ENCODE measurements around the gene SLC34A3. TPM values are rescaled to one million over a fixed set of nuclear protein-coding genes. Genes with fewer than 3 reads are reported as not detected.

The SLC34A3 gene
- total RNA-seq (not detected), polyA plus RNA-seq (not detected)
- long read RNA-seq, donor 1, result 0 reads
- long read RNA-seq, donor 2, partial matches to known transcripts, result 0 of 6 reads
- long read RNA-seq, donor 2, other reads (novel, unspliced or antisense), result 6 of 6 reads
- long read RNA-seq, donor 3, result 0 reads

- Histone ChIP-seq H3K4me3 (no peak within 1 kb of the TSS), H3K27me3 (peaks cover 16 to 69% (median 64%) of the 10 kb centered on the region in 7 donors)
- intact Hi-C loops (cut with DNase I), result loop anchor here in 1 of 10 donors (10.0 kb wide), 1 partner anchor 446 kb away; no protein-coding TSS in a partner anchor
Measured at GRCh38 chr9:137230705-137231371, at the start of gene SLC34A3. Gene SLC34A3 (plus strand): TSS chr9:137230901. CDS start chr9:137231703, 802 bp downstream.

DNA sequence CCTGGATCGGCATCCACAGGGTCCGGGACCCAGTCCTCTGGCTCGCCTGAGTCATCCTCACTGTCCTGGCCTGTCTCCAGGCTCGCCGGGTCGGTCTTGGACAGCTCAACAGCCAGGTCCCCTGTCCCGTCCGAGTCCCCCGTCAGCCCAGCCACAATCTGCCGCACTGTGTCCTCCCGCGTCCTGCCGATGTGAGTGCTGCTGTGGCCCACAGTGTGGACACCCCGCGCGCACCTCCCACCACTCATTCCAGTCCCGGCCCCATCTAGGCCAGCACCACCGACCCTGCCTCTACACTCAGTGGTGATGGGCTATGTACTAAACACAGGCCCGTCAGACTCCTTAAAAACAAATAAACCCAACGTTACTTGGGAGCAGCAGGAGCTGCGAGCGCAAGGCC, 49.0 kb upstream of the SLC34A3 start:
- peaks cover 4 to 92% (median 49%) of the 10 kb centered on the region in 9 donors for H3K36me3 ChIP-seq
- 94 to 95% methylated on average over 22 of the region's 22 CpGs for WGBS, 2 donors

More at GRCh38 chr9:137230705-137231371, at the start of gene SLC34A3:
- no peak for ATAC-seq
- Histone ChIP-seq H3K9me3 (no peaks in the 10 kb centered on the region), H3K36me3 (no peaks in the 10 kb centered on the region), H3K4me1 (peaks cover 0 to 11% (median 2%) of the 10 kb centered on the region in 9 donors), H3K27ac (no peak within 1 kb of the TSS)
- TF ChIP-seq CTCF (IDR thresholded peaks at IDR 0.05), result no peak
- 58 to 68% methylated on average over 14 of the region's 14 CpGs for whole genome bisulfite sequencing, 2 donors
- no peak for DNase-seq

GRCh38 chr9:137182836-137183235, 47.9 kb upstream of the SLC34A3 start:
- intact Hi-C loops (cut with DNase I), result loop anchor here in 2 of 10 donors (10.0 kb wide), 1 partner anchor 48 kb away; the partner anchor contains the start of gene GRIN1 (in 2 of the 2)
- H3K36me3 ChIP-seq, result peaks cover 4 to 90% (median 49%) of the 10 kb centered on the region in 9 donors
- TF ChIP-seq CTCF (IDR thresholded peaks at IDR 0.05), result no peak

More for the DNA sequence above, 49.0 kb upstream of the SLC34A3 start:
- no peak for DNase-seq
- H3K27me3 ChIP-seq, result no peaks in the 10 kb centered on the region
- H3K27ac ChIP-seq, result no peak overlapping the region
- H3K4me1 ChIP-seq, result peaks cover 4 to 18% (median 9%) of the 10 kb centered on the region in 9 donors
- ATAC-seq, result no peak
- H3K9me3 ChIP-seq, result no peaks in the 10 kb centered on the region
- H3K4me3 ChIP-seq, result no peak overlapping the region
- intact Hi-C loops (cut with DNase I), result loop anchor here in 2 of 10 donors (10.0 kb wide), 1 partner anchor 47 kb away; the partner anchor contains the start of gene GRIN1 (in 2 of the 2)
- no peak for TF ChIP-seq CTCF (IDR thresholded peaks at IDR 0.05)

GRCh38 chr9:137183980-137184595, 46.6 kb upstream of the SLC34A3 start:
- no peak for ATAC-seq
- peaks cover 4 to 78% (median 49%) of the 10 kb centered on the region in 9 donors for H3K36me3 ChIP-seq
- no peak overlapping the region for H3K27ac ChIP-seq
- H3K27me3 ChIP-seq, result no peaks in the 10 kb centered on the region
- no peaks in the 10 kb centered on the region for H3K9me3 ChIP-seq
- no peak for TF ChIP-seq CTCF (IDR thresholded peaks at IDR 0.05)
- 90 to 92% methylated on average over 27 of the region's 27 CpGs for WGBS, 2 donors
- no peak for DNase-seq
- intact Hi-C loops (cut with DNase I), result loop anchor here in 2 of 10 donors (10.0 kb wide), 1 partner anchor 49 kb away; the partner anchor contains the start of gene GRIN1 (in 2 of the 2)
- no peak overlapping the region for H3K4me3 ChIP-seq
- H3K4me1 ChIP-seq, result peaks cover 15 to 31% (median 24%) of the 10 kb centered on the region in 9 donors

More at GRCh38 chr9:137182836-137183235, 47.9 kb upstream of the SLC34A3 start:
- no peaks in the 10 kb centered on the region for H3K9me3 ChIP-seq
- no peaks in the 10 kb centered on the region for H3K27me3 ChIP-seq
- H3K4me3 ChIP-seq, result no peak overlapping the region
- DNase-seq (no peak), ATAC-seq (no peak)
- WGBS, 2 donors, result 89 to 94% methylated on average over 12 to 17 of the region's 17 CpGs
- H3K4me1 ChIP-seq, result peaks cover 14 to 29% (median 21%) of the 10 kb centered on the region in 9 donors
- no peak overlapping the region for H3K27ac ChIP-seq

All from heart right ventricle (tissue), 16 donors.